CD8-positive, alpha-beta memory T cell (primary cell): ENCODE data around the gene C7orf57. TPM values are rescaled to one million over a fixed set of nuclear protein-coding genes. Genes with fewer than 3 reads are reported as not detected.

Experiments used
- CTCF ChIA-PET: fragments of 350-600 bp; sonication (Branson Sonifier 250); formaldehyde crosslinking; loops from one replicate; lab custom pipeline; 2021; ENCODE audit warnings: antibody characterized with exemption; lab: Charles Lee
- POLR2A ChIA-PET: fragments of 350-600 bp; sonication (Branson Sonifier 250); formaldehyde crosslinking; loops from one replicate; lab custom pipeline; 2021; ENCODE audit warnings: antibody characterized with exemption; lab: Charles Lee
- DNase-seq, 5 donors: peaks; one replicate each; pipeline versions ENCODE4 v3.0.0 to v3.0.0-alpha.2; 2020 to 2022; ENCODE audit warnings: mixed read lengths in 1 of 5
- H3K27ac ChIP-seq: one replicate; pipeline ENCODE4 v1.7.0; 2013; ENCODE audit warnings: low read depth, mild to moderate bottlenecking, low read length, moderate library complexity
- H3K27me3 ChIP-seq: 2 replicates; pipeline ENCODE4 v1.7.0; 2013; ENCODE audit warnings: low read length, mild to moderate bottlenecking; ENCODE audit not compliant: insufficient read depth, poor library complexity, severe bottlenecking
- H3K36me3 ChIP-seq: 2 replicates; pipeline ENCODE4 v1.7.0; 2013; ENCODE audit warnings: mild to moderate bottlenecking, low read length, moderate library complexity; ENCODE audit not compliant: insufficient read depth
- H3K4me1 ChIP-seq: 2 replicates; pipeline ENCODE4 v1.7.0; 2013; ENCODE audit warnings: mild to moderate bottlenecking, low read length, moderate library complexity; ENCODE audit not compliant: insufficient read depth
- H3K4me3 ChIP-seq: 2 replicates; pipeline ENCODE4 v1.7.0; 2013; ENCODE audit warnings: mild to moderate bottlenecking, low read length
- H3K9me3 ChIP-seq: 2 replicates; pipeline ENCODE4 v1.7.0; 2013; ENCODE audit warnings: mild to moderate bottlenecking, low read length
- H3K27ac Mint-ChIP-seq, 8 donors: one replicate each; pipeline ENCODE4 v1.8.0; 2020 to 2021; ENCODE audit warnings: mixed read lengths in 8 of 8, mild to moderate bottlenecking in 6 of 8, inconsistent platforms in 3 of 8, moderate library complexity in 3 of 8
- H3K27me3 Mint-ChIP-seq, 2 donors: one replicate each; pipeline ENCODE4 v1.8.0; 2020 to 2021; ENCODE audit warnings: mixed read lengths in 2 of 2, mild to moderate bottlenecking in 1 of 2, moderate library complexity in 1 of 2
- H3K36me3 Mint-ChIP-seq, 3 donors: one replicate each; pipeline ENCODE4 v1.8.0; 2020 to 2021; ENCODE audit warnings: mixed read lengths in 3 of 3, inconsistent platforms in 1 of 3, mild to moderate bottlenecking in 1 of 3
- H3K4me1 Mint-ChIP-seq, 3 donors: one replicate each; pipeline ENCODE4 v1.8.0; 2020 to 2021; ENCODE audit warnings: mixed read lengths in 3 of 3, inconsistent platforms in 1 of 3, mild to moderate bottlenecking in 1 of 3
- H3K4me3 Mint-ChIP-seq, 7 donors: one replicate each; pipeline ENCODE4 v1.8.0; 2020 to 2021; ENCODE audit warnings: mixed read lengths in 7 of 7, mild to moderate bottlenecking in 6 of 7, moderate library complexity in 4 of 7, inconsistent platforms in 2 of 7
- H3K9me3 Mint-ChIP-seq, 5 donors: one replicate each; pipeline ENCODE4 v1.8.0; 2020 to 2022; ENCODE audit warnings: mixed read lengths in 5 of 5, mild to moderate bottlenecking in 3 of 5, moderate library complexity in 2 of 5, inconsistent platforms in 1 of 5
- polyA plus RNA-seq: library from polyadenylated mRNA; unstranded; fragments of 300-500 nt; fragmentation: Illumina TruSeq; gene quantifications from one replicate; pipeline ENCODE4 v1.2.3, GENCODE V29; 2021
- total RNA-seq, 2 experiments: library from RNA; stranded (reverse); gene quantifications; one replicate each; pipeline ENCODE4 v1.2.3, GENCODE V29; 2021

Gene C7orf57
- total and polyA plus RNA-seq, 3 experiments from 2014 or later: 0.66 to 0.92 TPM; not detected in 1

DNA sequence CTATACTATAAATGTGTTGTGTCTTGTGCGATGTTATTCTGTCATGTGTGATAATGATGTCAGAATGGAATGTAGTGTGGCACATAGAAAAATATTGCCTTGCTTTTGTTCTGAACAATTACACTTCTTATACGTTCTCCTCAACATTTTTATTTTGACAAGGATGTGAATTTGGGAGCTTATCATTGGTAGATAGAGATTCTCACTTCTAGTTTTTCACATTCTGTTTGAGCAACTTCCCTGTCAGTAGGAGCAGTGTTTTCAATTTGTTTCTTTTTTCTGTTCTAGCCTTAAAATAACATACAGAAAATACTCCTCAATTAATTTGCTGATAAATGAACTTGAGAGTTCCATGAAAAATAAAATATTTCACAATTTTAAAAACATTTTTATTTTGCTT is 24.0 kb upstream of the C7orf57 start:
- Mint-ChIP-seq H3K9me3 (no peaks in the 10 kb centered on the region), H3K36me3 (peaks cover 0 to 2% (median 1%) of the 10 kb centered on the region in 3 donors), H3K27ac (no peak overlapping the region), H3K4me3 (no peak overlapping the region), H3K4me1 (peaks cover 0 to 1% (median 0%) of the 10 kb centered on the region in 3 donors), H3K27me3 (peaks cover 13 to 22% of the 10 kb centered on the region in 2 donors)
- H3K9me3 ChIP-seq: no peaks in the 10 kb centered on the region
- H3K27me3 ChIP-seq: no peaks in the 10 kb centered on the region
- ChIA-PET POLR2A (no interaction called here), CTCF (no interaction called here)
- DNase-seq: no peak
- H3K27ac ChIP-seq: no peak overlapping the region
- H3K36me3 ChIP-seq: no peaks in the 10 kb centered on the region
- H3K4me3 ChIP-seq: no peak overlapping the region
- H3K4me1 ChIP-seq: no peaks in the 10 kb centered on the region

GRCh38 chr7:48011951-48012350 is 23.4 kb upstream of the C7orf57 start:
- H3K4me1 Mint-ChIP-seq: peaks cover 0 to 1% (median 0%) of the 10 kb centered on the region in 3 donors
- peaks cover 0 to 4% (median 0%) of the 10 kb centered on the region in 3 donors for H3K36me3 Mint-ChIP-seq
- H3K9me3 Mint-ChIP-seq: no peaks in the 10 kb centered on the region
- ChIA-PET POLR2A (no interaction called here), CTCF (interaction anchor here (0.8 kb wide), 1 partner anchor 21 kb away, joined by 3 read pairs; no protein-coding TSS in a partner anchor)
- Histone ChIP-seq H3K4me3 (no peak overlapping the region), H3K9me3 (no peaks in the 10 kb centered on the region), H3K27me3 (no peaks in the 10 kb centered on the region), H3K4me1 (no peaks in the 10 kb centered on the region), H3K36me3 (no peaks in the 10 kb centered on the region), H3K27ac (no peak overlapping the region)
- no peak for DNase-seq
- no peak overlapping the region for H3K27ac Mint-ChIP-seq
- peaks cover 13 to 18% of the 10 kb centered on the region in 2 donors for H3K27me3 Mint-ChIP-seq
- H3K4me3 Mint-ChIP-seq: no peak overlapping the region

- ChIA-PET POLR2A (no interaction called here), CTCF (interaction anchor here (1.3 kb wide), 1 partner anchor 22 kb away, joined by 3 read pairs; no protein-coding TSS in a partner anchor)
- Histone ChIP-seq H3K9me3 (no peaks in the 10 kb centered on the region), H3K27me3 (no peaks in the 10 kb centered on the region), H3K27ac (no peak overlapping the region), H3K36me3 (no peaks in the 10 kb centered on the region), H3K4me3 (no peak overlapping the region), H3K4me1 (no peaks in the 10 kb centered on the region)
- Mint-ChIP-seq H3K9me3 (peaks cover 6 to 17% (median 12%) of the 10 kb centered on the region in 5 donors), H3K27me3 (peaks cover 10 to 37% of the 10 kb centered on the region in 2 donors), H3K27ac (no peak overlapping the region), H3K36me3 (peaks cover 0 to 20% (median 0%) of the 10 kb centered on the region in 3 donors), H3K4me1 (peaks cover 0 to under 1% (median 0%) of the 10 kb centered on the region in 3 donors), H3K4me3 (no peak overlapping the region)
- no peak for DNase-seq
Measured at GRCh38 chr7:48016641-48017040, 18.7 kb upstream of the C7orf57 start.

- no peak overlapping the region for H3K4me3 ChIP-seq
- no peaks in the 10 kb centered on the region for H3K36me3 ChIP-seq
- H3K27me3 Mint-ChIP-seq: peaks cover 10 to 42% of the 10 kb centered on the region in 2 donors
- H3K36me3 Mint-ChIP-seq: peaks cover 0 to 20% (median 0%) of the 10 kb centered on the region in 3 donors
- no peaks in the 10 kb centered on the region for H3K4me1 Mint-ChIP-seq
- no peak overlapping the region for H3K27ac Mint-ChIP-seq
- ChIA-PET CTCF (interaction anchor here (1.3 kb wide), 1 partner anchor 23 kb away, joined by 3 read pairs; no protein-coding TSS in a partner anchor), POLR2A (no interaction called here)
- no peaks in the 10 kb centered on the region for H3K9me3 ChIP-seq
- H3K4me1 ChIP-seq: no peaks in the 10 kb centered on the region
- H3K27ac ChIP-seq: no peak overlapping the region
- DNase-seq: no peak
- no peaks in the 10 kb centered on the region for H3K27me3 ChIP-seq
- peaks cover 9 to 25% (median 15%) of the 10 kb centered on the region in 5 donors for H3K9me3 Mint-ChIP-seq
- no peak overlapping the region for H3K4me3 Mint-ChIP-seq
Measured at GRCh38 chr7:48017674-48018073, 17.7 kb upstream of the C7orf57 start.

DNA sequence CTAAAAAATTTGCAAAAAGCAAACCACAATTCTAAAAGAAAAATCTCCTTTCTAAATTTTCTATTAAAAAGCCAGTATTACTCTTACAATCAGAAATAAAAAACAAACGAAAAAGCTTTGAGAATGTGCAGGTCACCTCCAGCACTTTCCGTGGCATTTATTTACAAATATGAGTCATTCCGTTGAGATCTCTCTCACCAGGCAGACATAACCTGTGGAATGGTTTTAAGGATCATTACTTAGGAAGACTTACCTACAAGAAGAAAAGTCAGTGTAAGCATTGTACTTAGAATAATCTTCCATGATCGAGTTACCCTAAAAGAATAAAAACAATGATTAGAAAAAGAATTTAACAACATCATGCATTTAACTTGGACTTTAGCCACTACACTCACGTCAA is 9.7 kb upstream of the C7orf57 start:
- H3K4me1 Mint-ChIP-seq: no peaks in the 10 kb centered on the region
- Histone ChIP-seq H3K4me1 (no peaks in the 10 kb centered on the region), H3K4me3 (no peak overlapping the region), H3K9me3 (no peaks in the 10 kb centered on the region), H3K36me3 (no peaks in the 10 kb centered on the region), H3K27ac (no peak overlapping the region), H3K27me3 (no peaks in the 10 kb centered on the region)
- no peak overlapping the region for H3K4me3 Mint-ChIP-seq
- ChIA-PET POLR2A (no interaction called here), CTCF (no interaction called here)
- no peak overlapping the region for H3K27ac Mint-ChIP-seq
- peaks cover 9 to 54% of the 10 kb centered on the region in 2 donors for H3K27me3 Mint-ChIP-seq
- H3K9me3 Mint-ChIP-seq: peaks cover 15 to 23% (median 18%) of the 10 kb centered on the region in 5 donors
- no peak for DNase-seq
- H3K36me3 Mint-ChIP-seq: peaks cover 0 to 14% (median 1%) of the 10 kb centered on the region in 3 donors

DNA sequence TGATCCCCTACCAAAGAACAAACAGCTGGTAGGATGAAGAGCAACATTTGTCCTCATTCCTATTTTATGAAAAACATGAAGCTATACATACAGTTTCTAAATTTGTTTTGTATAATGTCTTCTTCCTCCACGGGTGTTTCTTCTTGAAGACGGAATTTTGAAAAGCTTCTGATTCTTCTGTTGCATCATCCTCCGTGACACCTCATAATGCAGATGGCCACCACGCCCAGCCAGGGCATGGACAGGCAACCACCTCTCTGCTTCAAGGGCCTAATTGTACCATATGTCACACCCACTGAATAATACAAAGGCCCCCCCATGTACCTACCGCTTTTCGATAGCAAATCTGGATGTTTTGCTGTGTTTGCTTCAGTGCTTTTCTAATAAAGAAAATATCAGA is 6.4 kb upstream of the C7orf57 start, which contains the start of gene SUN3:
Gene SUN3, minus strand, starts transcription at position 170 of the 400 bp plus-strand sequence. Its CDS starts 169 bp downstream, at position 1.
- Histone ChIP-seq H3K27me3 (no peaks in the 10 kb centered on the region), H3K36me3 (no peaks in the 10 kb centered on the region), H3K4me3 (no peak within 1 kb of the TSS), H3K4me1 (no peaks in the 10 kb centered on the region), H3K9me3 (no peaks in the 10 kb centered on the region), H3K27ac (no peak within 1 kb of the TSS)
- Mint-ChIP-seq H3K4me1 (no peaks in the 10 kb centered on the region), H3K27ac (peak within 1 kb of the TSS in 1 of 8 donors; percentile 21), H3K27me3 (peaks cover 12 to 47% of the 10 kb centered on the region in 2 donors), H3K9me3 (peaks cover 4 to 7% (median 6%) of the 10 kb centered on the region in 5 donors), H3K36me3 (peaks cover 0 to 6% (median 0%) of the 10 kb centered on the region in 3 donors), H3K4me3 (no peak within 1 kb of the TSS)
- CTCF ChIA-PET: no interaction called here
- DNase-seq: no peak
- POLR2A ChIA-PET: no interaction called here

DNA sequence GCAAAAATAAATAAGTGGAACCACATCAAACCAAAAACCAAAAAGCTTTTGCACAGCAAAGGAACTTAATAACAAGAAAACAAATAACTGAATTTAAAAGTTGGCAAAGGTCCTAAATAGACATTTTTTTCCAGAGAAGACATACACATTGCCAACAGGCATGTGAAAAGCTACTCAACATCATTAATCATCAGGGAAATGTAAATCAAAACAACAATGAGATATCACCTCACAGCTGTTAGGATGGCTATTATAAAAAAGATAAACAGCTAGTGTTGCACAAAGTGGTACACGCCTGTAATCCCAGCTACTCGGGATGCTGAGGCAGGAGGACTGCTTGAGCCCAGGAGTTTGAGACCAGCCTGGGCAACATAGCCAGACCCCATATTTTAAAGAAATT is 4.2 kb upstream of the C7orf57 start:
- POLR2A ChIA-PET: no interaction called here
- H3K27me3 Mint-ChIP-seq: peaks cover 11 to 40% of the 10 kb centered on the region in 2 donors

DNA sequence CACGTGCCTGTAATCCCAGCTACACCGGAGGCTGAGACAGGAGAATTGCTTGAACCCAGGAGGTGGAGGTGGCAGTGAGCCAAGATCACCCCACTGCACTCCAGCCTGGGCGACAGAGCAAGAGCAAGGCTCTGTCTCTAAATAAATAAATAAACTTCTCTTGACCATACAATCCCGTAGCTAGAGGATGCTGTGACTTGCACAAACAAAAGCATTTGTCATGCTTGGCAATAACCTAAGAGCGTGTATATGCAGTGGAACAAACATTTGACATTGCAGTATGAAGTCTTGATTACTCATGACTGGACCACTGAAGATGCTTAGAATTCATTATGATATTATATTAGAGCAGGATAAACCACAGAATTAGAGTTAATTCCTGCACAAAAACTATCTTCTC is 1.4 kb upstream of the C7orf57 start:
- Mint-ChIP-seq H3K27me3 (peaks cover 13 to 33% of the 10 kb centered on the region in 2 donors), H3K27ac (no peak overlapping the region), H3K9me3 (peaks cover 0 to 2% (median 0%) of the 10 kb centered on the region in 5 donors), H3K4me1 (peaks cover 10 to 15% (median 14%) of the 10 kb centered on the region in 3 donors), H3K4me3 (no peak overlapping the region), H3K36me3 (no peaks in the 10 kb centered on the region)
- peaks cover 8% of the 10 kb centered on the region for H3K27me3 ChIP-seq
- H3K36me3 ChIP-seq: no peaks in the 10 kb centered on the region
- H3K9me3 ChIP-seq: no peaks in the 10 kb centered on the region
- H3K4me1 ChIP-seq: peaks cover 10% of the 10 kb centered on the region
- no peak for DNase-seq
- POLR2A ChIA-PET: no interaction called here
- no peak overlapping the region for H3K27ac ChIP-seq
- CTCF ChIA-PET: interaction anchor here (6.2 kb wide), 1 partner anchor 74 kb away, joined by 35 read pairs; no protein-coding TSS in a partner anchor
- no peak overlapping the region for H3K4me3 ChIP-seq

More for the DNA sequence above, 4.2 kb upstream of the C7orf57 start:
- Histone ChIP-seq H3K36me3 (no peaks in the 10 kb centered on the region), H3K4me3 (no peak overlapping the region), H3K4me1 (peaks cover 5% of the 10 kb centered on the region), H3K27me3 (peaks cover 7% of the 10 kb centered on the region), H3K9me3 (no peaks in the 10 kb centered on the region), H3K27ac (no peak overlapping the region)
- Mint-ChIP-seq H3K27ac (no peak overlapping the region), H3K36me3 (no peaks in the 10 kb centered on the region), H3K9me3 (peaks cover 0 to 2% (median 0%) of the 10 kb centered on the region in 5 donors), H3K4me3 (no peak overlapping the region), H3K4me1 (peaks cover 6 to 10% (median 7%) of the 10 kb centered on the region in 3 donors)
- no peak for DNase-seq
- CTCF ChIA-PET: interaction anchor here (2.0 kb wide), 1 partner anchor 39 kb away, joined by 6 read pairs; no protein-coding TSS in a partner anchor
